ENCODE data around the gene KIF26A.

KIF26A gene

DNA sequence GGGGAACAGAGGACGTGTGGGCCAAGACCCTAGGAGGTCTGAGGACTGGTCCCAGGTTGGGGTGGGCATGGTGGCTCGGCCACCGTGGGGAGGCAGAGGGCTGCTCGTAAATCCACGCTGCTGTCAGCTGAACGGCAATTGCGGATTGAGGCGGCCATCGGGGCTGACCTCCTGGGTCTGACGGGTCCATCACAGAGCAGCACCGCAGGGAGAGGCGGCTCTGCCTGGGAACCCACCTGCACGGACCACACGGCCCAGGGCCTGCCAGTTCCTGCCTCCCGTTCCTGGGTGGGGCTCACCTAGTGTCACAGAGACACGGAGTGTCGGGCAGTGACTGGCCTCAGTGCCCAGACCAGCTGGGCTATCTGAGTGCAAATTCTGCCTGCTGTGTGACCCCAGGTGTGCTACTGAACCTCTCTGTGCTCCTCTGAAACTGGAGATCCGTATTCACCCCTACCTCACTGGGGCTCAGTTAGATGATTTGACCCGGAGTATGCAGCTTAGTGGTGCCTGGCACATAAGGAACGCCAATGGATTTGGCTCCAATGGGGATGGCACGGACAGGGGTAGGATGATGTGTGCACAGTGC is 53.1 kb downstream of the KIF26A start:
- no peak for DNase-seq (ENCODE audit: low read depth, low spot score)

DNA sequence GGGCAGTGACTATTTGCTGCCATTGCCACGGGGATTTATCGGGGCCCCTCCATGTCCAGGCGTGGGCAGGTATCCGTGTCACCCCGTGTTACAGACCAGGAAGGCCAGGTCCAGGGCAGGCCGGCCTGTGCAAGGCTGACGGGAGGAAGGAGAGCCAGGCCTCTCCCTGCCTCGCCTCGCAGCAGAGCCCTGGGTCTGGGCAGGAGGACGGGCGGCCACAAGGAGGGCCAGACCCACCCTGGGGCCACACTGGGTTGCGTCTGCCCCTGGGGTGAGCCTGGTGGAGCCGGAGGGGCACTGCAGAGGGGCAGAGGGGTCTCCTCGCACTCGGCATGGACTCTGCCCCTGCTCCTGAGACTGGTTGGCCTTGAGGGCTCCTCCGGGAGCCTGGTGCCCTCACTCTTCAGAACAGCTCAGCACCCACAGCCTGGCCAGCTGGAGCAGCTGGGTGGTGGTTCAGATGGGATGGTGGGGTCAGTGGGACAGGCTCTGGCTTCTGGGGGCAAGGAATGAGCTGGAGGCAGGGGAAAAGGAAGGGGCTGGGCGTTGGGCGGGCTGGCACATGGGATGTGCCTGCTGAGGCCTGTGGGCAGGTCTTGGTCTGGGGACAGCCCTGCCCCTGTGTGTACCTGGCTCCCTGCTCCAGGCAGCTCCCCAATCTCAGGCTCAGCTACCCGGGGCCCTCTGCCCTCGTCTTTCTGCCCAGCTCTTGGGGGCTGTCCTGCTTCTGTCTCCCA is 53.9 kb downstream of the KIF26A start:
- no peak for DNase-seq (ENCODE audit: low read depth, low spot score)

GRCh38 chr14:104192883-104193245 is 54.5 kb downstream of the KIF26A start:
- no peak for DNase-seq (ENCODE audit: low read depth, low spot score)

- no peak for DNase-seq (ENCODE audit: low read depth, low spot score)
Measured at GRCh38 chr14:104194016-104194415, 55.6 kb downstream of the KIF26A start.

DNA sequence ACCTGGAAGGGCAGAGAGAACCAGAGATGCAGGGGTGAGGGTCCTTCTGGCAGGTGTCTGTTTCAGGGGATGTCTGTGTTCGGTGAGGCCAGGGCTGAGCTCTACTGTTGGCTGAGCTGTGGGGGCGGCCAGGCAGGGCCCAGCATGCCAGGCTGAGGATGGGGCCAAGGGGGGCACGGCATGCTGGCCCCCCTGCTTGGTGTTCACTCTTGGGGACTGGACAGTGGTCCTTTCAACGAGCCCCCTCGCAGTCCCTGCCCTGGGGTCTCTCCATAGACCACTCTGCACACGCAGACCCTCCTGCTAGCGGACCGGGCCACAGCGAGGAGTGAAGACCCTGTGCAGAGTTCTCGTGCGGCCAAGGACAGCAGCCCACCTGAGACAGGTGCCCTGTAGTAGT is 56.3 kb downstream of the KIF26A start:
- DNase-seq (ENCODE audit: low read depth, low spot score): no peak

DNA sequence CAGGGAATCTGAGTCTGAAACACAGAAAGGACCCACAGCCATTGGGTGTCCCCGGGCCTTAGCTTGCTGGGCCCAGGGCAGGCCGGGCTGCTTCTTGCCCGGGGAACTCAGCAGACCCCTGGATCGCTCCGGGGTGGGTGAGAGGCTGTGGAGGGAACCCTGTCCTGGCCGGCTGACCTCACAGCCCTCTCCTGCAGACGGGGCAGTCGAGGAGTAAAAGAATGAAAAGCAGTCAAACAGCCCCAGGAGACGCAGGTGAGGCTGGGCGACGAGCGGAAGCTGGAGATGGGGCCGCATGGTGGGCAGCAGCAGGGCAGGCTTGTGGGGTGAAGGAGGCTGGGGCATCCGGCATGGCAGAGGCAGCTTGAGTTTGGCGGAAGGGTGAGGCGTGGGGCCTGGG is 57.0 kb downstream of the KIF26A start:
- DNase-seq (ENCODE audit: low read depth, low spot score): no peak

- DNase-seq (ENCODE audit: low read depth, low spot score): no peak
Measured at GRCh38 chr14:104195878-104196277, 57.5 kb downstream of the KIF26A start.

- no peak for DNase-seq (ENCODE audit: low read depth, low spot score)
Measured at GRCh38 chr14:104196461-104197140, 58.2 kb downstream of the KIF26A start.

- no peak for DNase-seq (ENCODE audit: low read depth, low spot score)
Measured at GRCh38 chr14:104197449-104198247, 59.3 kb downstream of the KIF26A start.

GRCh38 chr14:104199266-104199895 is 61.0 kb downstream of the KIF26A start:
- no peak for DNase-seq (ENCODE audit: low read depth, low spot score)

DNA sequence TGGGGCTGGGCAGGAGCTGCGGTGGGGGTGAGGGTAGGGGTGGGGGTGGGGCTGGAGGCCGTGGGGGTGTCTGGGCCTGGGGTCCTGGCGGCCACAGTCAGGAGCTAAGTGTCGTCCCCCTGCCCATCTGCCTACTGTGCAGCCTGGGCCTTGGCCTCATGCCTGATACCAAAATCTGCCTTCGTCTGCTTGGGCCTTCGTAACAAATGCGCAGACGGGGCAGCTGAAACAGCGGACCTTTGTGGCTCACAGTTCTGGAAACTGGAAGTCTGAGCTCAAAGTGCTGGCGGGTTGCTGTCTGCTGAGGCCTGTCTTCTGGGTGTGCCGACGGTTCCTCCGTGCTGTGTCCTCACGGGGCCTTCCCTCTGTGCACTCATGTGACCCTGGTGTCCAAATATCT is 61.7 kb downstream of the KIF26A start:
- no peak for DNase-seq (ENCODE audit: low read depth, low spot score)

- DNase-seq (ENCODE audit: low read depth, low spot score): no peak
Measured at GRCh38 chr14:104200591-104200990, 62.2 kb downstream of the KIF26A start.

DNA sequence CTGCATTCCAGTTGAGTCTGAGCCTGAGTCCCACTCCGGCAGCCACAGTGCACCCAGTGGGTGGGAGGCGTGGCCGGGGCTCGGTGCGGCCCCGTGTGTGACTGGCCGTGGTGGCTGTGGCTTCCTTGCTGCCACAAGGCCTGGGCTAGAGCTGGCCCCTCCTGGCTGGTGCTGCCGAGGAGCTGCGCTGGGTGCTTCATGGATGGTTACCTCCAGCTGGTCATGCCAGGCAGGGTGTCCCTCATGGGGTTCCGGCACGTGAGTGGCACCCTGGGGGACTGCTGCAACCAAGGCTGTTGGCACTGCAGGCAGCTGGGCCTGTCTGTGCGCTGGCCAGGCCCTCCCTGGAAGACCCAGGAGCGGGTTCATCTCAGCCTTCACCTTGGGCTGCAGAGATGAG is 62.7 kb downstream of the KIF26A start:
- no peak for DNase-seq (ENCODE audit: low read depth, low spot score)

DNA sequence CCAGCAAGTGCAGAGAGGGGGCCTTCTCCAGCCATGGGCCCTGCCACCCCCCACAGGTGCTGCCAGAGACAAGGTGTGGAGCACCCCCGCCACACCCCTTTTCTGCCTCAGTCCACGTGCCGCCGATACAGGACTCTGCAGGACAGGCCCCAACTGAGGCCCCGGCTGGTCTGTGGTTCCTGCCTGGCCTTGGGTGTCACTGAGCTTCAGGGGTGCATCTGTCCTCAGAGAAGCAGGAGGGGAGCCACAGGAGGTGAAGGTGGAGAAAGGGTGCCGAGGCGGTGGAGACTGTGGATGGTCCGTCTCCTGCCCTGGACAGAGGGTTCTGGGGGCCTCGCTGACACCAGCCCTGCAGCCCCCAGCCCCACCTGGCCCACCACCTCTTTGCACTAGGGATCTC is 63.1 kb downstream of the KIF26A start:
- no peak for DNase-seq (ENCODE audit: low read depth, low spot score)

- no peak for DNase-seq (ENCODE audit: low read depth, low spot score)
Measured at GRCh38 chr14:104202259-104203070, 64.1 kb downstream of the KIF26A start.

DNA sequence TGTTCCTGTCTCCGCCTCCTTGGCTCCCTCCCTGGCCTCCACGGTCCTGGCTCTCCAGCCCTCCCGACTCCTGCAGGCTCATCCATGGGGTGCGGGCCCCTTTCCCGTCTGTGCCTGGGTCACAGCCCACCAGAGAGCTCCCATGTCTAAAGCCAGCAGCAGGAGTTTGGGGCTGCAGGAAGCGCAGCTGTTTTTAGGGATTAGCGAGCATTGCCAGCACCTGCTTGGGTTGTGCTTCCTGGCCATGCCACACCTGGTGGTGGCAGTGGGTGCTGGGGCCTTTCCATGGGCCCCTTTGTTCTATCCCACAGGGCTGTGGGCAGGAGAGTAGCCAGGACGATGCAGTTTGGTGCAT is 64.7 kb downstream of the KIF26A start:
- no peak for DNase-seq (ENCODE audit: low read depth, low spot score)

DNA sequence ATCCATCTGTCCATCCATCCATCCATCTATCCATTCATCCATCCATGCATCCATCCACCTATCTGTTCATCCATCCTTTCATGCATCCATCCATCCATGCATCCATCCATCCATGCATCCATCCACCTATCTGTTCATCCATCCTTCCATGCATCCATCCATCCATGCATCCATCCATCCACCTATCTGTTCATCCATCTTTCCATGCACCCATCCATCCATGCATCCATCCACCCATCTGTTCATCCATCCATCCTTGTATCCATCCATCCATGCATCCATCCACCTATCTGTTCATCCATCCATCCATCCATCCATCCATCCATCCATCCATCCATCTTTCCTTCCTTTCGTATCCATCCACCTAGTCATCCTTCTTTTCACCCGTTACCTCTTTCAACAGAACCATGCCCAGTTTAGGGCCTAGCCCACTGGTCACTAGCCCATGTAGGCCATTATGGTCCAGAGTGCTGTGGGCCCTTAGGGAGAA is 66.3 kb downstream of the KIF26A start:
- DNase-seq (ENCODE audit: low read depth, low spot score): no peak

DNA sequence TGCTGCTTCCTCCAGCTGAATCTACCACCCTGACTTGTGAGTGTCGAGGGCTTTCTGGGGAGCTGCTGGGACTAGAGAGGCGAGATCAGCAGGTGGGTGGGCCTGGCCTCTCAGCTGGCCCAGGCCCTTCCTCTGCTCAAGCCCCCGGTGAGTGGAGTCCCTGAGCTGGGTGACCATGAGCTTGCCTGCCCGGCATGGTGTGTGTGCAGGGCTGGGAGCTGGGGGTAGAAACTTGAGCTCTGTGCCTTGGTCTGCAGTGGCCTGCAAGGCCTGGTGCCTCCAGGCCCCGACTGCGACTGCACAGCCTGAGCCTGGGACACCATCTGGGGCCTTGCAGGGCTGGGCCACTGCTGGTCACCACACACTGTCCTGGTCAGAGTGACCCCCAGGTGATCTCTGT is 67.4 kb downstream of the KIF26A start:
- no peak for DNase-seq (ENCODE audit: low read depth, low spot score)

GRCh38 chr14:104206281-104206904 is 68.0 kb downstream of the KIF26A start:
- no peak for DNase-seq (ENCODE audit: low read depth, low spot score)

Data from iPS DF 19.7 (cell line).